Activated T-helper 9 cell treated with anti-CD3 and anti-CD28 coated beads, Interleukin-2, amount 50 U/mL, for 16 hours (primary cell): ENCODE data around the gene GPC6.

Experiments used
- DNase-seq: peaks from one replicate; pipeline ENCODE4 v3.0.0-alpha.2; 2020; ENCODE audit warnings: low read depth

The GPC6 gene

GRCh38 chr13:93377196-93377595 is 150.6 kb downstream of the GPC6 start:
- no peak for DNase-seq

DNA sequence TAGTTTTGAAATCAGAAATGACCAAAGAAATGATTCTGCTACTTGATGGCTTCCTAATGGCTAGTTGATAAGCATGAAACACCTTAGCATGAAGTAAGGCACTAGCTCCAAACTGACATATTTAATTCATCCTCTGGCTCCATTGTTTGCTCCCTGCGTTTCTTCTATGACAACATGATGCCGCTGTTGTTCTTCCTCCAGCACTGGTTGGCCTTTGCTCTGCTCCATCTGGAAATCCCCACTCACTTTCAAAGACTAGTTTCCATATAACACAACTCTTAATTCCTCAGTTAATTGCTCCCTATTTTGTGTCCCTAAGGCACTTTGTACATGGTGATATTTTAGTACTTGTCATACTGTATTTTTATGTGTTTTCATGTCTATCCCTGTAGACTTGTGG is 151.6 kb downstream of the GPC6 start:
- DNase-seq: no peak

DNA sequence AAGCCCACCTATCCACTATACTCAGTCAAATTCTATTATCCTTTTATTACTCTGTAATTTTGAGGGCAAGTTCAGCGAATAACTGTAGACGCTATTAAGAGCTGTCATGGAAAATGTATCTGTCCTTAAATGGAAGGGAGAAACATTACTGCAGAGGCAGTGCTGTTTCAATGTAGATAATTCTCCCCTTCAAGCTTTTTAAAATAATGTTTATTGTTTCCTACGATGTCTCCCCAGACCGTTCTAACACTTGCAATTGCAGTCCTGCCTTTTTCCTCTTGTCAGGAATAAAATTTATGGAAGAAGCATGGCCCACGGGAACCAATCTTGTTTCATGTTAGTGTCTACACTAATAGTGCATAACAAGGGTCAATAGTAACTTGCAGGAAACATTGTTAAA is 159.5 kb downstream of the GPC6 start:
- DNase-seq: no peak

GRCh38 chr13:93388701-93389100 is 162.1 kb downstream of the GPC6 start:
- DNase-seq: no peak

DNA sequence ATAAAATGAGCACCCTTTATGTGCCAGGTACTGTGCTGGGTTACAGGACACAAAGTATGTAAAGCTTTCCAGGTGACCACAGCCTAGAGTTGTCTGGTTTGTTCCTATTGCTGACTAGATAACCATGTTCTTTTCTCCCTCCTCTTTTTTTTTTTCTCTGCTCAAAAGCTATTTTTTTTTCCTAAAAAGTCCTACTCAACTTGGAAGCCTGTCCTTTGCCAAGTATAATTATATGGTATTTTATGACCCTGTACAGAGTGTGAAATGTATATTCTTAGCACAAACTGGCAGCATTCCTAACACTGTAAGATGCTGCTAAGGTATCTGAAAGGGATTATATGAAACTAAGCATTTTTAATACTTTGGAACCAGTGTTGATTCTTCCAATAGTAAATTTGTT is 171.0 kb downstream of the GPC6 start:
- no peak for DNase-seq

GRCh38 chr13:93398167-93399035 is 171.8 kb downstream of the GPC6 start:
- DNase-seq: no peak

DNA sequence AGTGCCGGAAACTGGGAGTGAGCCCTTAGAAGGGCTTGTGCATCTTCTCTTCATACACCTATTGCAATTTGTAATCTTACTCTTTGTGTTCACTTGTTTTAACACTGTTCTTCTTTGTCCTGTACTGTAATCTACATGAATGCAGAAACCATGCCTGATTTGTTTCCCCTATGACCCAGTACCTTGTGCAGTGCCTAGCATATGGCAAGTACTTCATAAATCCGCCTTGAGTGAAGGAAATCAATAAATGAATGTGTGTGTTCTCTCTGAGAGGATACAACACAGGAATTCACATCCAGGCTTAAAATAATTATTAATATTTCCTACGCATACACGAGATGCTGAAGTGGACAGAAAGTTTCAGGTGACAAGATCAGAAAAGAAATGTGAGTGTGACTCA is 172.6 kb downstream of the GPC6 start:
- DNase-seq: no peak

DNA sequence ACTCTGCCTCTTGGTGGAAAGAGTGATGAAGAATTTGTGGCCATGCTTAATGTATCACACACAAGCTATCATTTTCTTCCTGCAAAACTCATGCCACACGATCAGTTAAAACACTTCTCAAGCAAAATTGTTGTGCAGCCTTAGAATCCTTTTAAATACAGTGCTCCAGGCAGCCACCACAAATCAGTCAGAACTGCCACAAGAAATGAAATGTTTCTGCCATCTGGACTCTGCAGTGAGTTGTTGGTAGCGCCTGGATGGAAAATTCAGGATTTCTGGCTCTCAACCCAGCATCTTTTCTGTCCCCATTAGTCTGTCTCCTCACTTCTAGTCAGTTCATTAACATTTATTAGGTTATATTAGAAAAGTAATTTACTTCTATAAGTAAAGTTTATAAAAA is 179.5 kb downstream of the GPC6 start:
- no peak for DNase-seq

DNA sequence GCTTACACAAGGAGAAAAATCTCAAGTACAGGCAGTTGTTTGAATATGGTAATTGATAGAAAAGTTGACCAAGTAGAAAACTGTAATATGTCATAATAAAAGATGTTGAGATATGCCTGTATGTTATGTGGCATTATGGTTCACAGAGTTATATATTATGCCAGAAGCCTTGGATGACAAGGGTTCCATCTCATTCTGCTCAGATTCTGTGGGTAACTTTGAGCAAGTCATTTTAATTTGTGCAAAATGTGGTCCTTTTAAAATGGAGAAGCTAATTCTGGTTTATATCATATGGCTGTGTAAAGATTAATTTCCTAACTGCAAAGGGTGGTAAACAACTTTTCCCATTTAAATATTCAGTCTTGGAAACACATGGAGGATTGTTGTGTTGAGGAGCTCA is 180.9 kb downstream of the GPC6 start:
- DNase-seq: no peak

- no peak for DNase-seq
These were observed 182.4 kb downstream of the GPC6 start for GRCh38 chr13:93409001-93409400.

DNA sequence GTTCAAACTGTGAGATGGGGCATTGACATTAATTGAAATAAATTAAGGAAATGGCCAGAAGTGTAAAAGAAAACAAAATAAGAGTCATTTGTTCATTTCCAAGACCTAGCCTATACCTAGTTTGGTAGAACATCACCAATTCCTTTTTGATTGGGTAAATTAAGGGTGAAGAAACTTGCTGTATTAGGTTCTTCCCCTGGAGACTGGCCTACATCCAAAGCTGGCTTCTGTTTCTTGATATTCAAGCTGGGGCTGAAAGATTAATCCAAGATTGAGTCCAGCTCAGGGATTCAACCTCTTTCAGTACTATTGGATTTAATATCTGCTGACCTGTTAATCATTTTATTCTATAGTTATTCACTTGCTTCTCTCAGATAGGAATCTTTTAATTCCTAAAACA is 183.2 kb downstream of the GPC6 start:
- DNase-seq: no peak

DNA sequence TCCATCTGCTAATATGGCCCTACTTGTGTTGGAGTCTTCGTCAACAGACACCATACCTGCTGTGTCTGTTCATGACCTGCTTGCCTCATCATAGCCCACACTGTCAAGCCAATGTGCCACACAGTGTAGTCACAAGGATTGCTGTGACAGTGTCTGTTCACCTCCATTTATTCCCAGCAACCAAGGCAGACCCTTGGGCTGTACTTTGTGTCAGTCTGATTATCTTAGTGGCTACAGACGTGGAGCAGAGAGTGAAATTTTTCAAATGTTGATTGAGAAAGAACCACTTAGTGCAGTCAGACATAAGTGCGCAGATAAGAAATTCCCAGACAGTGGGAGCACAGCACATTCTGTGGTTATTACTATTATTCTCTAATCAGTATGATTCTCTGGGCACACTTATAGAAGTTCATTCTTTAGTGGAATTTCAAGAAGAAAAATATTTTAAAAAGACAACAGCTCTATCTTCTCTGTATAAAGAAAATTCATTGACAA is 184.6 kb downstream of the GPC6 start:
- DNase-seq: no peak

DNA sequence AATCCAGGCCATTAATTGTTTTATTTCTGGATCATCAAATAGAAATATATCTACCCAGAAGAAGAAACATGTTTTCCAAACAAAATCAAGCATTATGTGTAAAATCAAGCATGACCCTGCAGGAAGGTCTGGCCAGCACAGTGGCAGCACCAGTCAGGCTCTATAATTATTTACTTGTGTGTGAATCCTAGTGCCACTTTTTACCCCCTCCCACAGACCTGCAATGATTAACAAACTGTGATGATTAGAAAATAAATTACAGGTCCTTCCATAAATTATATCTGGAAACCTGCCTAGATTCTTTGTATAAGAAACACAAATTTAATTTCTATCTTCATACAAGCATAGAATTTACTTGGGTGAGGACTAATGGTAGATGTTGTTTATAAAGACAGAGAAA is 186.1 kb downstream of the GPC6 start:
- no peak for DNase-seq

DNA sequence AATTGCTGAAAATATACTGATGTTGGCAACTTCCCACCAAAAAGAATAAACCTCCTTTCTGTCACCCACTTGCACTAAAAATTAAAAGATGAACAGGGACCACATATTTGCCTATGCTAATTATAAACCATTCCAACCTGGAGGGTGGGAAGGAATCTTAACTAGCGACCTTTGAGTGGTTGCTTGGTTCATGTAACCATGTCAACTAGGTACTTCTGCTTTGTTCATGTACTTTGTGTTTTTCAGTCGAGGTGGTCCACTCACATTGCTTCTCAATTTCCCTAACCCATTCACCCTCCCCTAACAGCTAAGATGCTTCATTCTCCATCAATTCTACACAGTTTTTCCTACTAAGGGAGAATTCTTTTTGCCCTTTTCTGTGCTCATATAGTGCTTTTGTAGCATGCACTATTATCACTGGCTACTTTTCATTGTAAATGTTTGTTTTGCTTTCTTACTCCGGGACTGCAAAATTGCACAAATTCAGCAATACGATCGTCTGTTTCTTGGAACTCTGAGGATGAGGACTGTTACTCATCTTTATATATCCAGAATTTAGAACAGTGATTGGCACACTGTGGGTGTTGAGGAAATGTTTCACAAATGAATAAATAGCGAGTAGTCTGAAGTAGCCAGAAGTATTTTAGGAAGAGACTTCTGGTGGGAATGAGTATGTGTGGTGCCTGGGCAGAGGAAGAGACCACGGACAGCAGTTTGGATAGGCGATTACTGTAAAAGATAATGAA is 187.5 kb downstream of the GPC6 start:
- no peak for DNase-seq

DNA sequence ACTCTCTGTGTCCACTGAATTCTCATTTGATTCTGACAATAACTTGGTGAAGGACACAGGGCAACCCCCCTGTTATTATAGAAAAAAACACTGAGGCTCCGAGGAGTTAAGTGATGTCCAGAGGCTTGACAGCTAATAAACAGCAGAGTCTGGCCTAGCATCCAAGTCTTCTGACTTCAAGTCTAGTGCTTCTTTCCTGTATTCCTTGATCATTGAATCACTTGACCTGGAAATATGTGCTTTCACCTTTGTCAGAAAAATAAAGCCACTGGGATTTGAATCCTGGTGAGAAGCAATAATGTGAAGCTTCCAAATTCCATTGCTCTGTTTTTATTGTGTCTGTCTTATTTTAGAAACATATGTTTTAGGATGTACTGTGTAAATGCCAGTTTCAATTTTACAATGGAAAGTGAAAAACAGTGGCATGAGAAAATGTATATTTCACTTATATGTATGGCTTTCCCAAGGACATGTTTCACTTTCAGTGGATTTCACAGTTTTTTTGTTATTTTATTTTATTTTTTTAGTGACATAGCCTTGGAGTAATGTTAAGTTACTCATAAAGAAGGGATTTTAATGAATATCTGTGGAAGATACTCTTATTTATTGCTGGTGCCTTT is 190.2 kb downstream of the GPC6 start:
- DNase-seq: no peak

DNA sequence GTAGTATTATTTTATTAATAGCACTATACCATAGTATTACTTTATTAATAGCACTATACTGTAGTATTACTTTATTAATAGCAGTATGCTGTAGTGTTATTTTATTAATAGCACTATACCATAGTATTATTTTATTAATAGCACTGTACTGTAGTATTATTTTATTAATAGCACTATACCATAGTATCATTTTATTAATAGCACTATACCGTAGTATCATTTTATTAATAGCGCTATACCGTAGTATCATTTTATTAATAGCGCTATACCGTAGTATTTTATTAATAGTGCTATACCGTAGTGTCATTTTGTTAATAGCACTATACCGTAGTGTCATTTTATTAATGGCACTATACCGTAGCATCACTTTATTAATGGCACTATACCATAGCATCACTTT is 191.8 kb downstream of the GPC6 start:
- no peak for DNase-seq

DNA sequence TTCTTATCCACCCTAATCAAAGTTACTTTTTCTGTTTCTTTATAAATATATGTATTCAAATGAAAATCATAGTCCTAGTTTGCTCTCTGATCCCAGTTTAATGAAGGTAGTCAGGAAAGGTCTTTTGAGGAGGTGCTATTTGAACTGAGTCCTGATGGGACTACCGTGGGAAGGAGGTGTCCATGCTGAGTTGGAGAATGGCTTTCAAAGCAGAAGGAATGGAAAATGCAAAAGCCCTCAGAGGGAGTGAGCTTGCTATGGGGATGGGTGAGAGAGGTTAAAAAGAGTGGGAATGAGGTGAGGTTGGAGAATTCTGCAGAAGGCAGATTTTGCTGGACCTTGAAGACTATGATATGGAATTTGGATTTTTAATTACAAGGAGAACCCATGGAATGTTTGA is 193.6 kb downstream of the GPC6 start:
- DNase-seq: no peak

- no peak for DNase-seq
These were observed 194.3 kb downstream of the GPC6 start for GRCh38 chr13:93420887-93421286.

DNA sequence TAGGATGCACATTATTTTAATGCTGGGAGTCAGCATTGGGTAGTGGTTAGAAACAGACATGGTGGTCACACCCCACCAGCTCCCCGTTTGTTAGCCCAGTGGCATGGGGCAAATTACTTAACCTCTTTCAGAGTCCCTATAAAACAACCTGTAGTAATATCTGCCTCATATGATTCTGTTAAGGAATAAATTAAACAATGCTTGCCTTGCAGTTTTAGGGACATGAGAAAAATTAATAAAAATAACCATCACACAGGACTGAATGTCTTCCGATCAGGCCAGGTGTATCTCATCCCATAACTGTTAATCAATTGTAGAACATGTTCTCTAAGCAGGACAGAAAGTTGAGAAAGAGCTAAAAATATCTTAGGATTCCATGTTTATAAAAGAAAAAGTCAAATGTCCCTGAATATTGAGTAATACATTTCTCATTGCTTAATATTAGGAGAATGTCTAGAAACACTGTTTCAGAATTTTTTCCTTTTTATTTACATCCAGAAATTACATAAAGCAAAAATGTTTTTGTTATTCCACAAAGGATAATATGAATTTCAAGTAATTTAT is 196.5 kb downstream of the GPC6 start:
- DNase-seq: no peak

GRCh38 chr13:93425411-93425810 is 198.8 kb downstream of the GPC6 start:
- DNase-seq: no peak

DNA sequence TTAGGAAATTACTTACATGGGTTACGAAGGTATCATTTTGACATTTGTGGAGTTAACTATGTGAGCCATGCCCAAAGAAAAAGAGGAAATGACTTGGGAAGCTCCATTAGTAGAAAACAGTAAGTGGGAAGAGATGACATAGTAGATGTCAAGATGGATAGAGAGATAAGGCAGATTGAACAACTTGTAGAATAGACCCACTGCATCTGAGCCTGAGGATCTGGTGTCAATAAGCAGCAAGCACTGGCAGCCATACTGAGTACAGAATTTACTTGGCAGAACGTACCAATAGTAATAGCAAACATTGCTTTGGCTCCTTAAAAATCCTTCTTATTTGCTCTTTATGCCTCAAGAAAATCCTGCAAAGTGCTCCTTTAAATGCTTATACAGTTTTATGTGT is 203.8 kb downstream of the GPC6 start:
- no peak for DNase-seq

GRCh38 chr13:93435651-93436050 is 209.0 kb downstream of the GPC6 start:
- no peak for DNase-seq

DNA sequence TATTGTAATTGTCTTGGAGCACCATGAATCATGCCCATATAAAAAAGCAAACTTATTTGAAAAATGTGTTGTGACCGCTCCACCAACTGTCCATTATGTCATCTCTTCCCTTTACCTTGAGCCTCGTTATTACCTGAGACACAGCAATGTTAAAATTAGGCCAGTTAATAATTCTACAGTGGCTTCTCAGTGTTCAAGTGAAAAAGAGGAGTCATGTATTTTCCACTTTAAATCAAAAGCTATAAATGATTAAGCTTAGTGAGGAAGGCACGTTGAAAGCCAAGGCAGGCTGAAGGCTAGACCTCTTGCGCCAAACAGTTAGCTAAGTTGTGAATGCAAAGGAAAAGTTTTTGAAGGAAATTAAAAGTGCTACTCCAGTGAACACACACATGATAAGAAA is 210.5 kb downstream of the GPC6 start:
- DNase-seq: no peak
